C4-2B (cell line): ENCODE data around the gene PPP2R2B.

Source experiments
- CTCF ChIP-seq: fragments of 450-650 bp; conservative IDR thresholded peaks from 2 replicates; pipeline ENCODE4 v1.5.1; 2017; ENCODE audit warnings: mild to moderate bottlenecking
- ZFX ChIP-seq: fragments of 450-650 bp; IDR thresholded peaks from 2 replicates; pipeline ENCODE4 v1.6.1; 2017

- TF ChIP-seq CTCF (no peak), ZFX (no peak)
Observed at GRCh38 chr5:146726020-146726419, 152.5 kb downstream of the PPP2R2B start.
